ENCODE data around the gene PLXNB2. TPM values are rescaled to one million over a fixed set of nuclear protein-coding genes. Genes with fewer than 3 reads are reported as not detected.
A peak's percentile ranks its signal among the peaks of the same experiment; 100 is the strongest.

Gene PLXNB2
- total RNA-seq, 2 experiments from 2014 or later: 48.4 to 49.9 TPM

DNA sequence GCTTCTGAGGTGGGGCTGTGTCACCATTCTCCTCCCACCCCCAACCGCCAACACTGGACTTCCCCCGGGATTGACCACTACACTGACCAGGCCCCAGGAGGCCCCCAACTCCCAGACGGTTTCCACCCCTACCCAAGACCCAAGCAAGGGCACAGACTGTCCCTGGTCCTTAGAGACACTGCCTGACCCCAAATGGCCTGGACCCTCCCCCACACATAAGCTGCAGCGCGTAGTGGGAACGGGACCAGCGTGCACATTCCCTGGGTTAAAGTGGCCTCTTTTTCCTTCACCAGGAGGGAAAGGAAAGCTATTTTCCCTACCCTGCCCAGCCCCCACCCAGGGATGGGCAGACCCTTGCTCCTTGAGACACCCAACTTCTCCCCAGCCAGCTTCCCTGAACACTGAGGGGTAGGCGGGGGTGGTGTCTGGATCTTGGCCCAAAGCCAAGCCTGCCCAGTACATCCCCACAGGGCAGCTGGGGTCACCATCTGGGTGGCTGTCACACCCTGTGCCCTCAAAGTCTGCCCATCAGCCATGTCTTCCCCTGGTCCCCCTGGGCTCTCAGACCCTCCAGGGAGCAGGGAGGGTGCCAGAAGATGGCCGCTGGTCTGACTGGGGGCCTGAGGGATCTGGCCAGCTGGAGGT is 44.4 kb downstream of the PLXNB2 start:
- DNase-seq: no peak
- Mint-ChIP-seq H3K27ac (no peak overlapping the region), H3K36me3 (ENCODE audit: low read depth) (no peaks in the 10 kb centered on the region), H3K4me1 (ENCODE audit: low read depth) (peaks cover 9% of the 10 kb centered on the region), H3K4me3 (no peak overlapping the region), H3K9me3 (ENCODE audit: insufficient read depth) (no peaks in the 10 kb centered on the region), H3K27me3 (ENCODE audit: low read depth) (peaks cover 9% of the 10 kb centered on the region)
- ChIA-PET CTCF (interaction anchor here (0.7 to 1.3 kb wide), 4 partner anchors 10 to 19 kb away, joined by 3 to 6 read pairs (median 4); partner anchors contain the start of genes HDAC10 and TUBGCP6), POLR2A (interaction anchor here (1.5 to 3.1 kb wide), 2 partner anchors 12 to 72 kb away, joined by 3 to 17 read pairs; partner anchors contain the start of gene HDAC10)
- ATAC-seq: no peak

DNA sequence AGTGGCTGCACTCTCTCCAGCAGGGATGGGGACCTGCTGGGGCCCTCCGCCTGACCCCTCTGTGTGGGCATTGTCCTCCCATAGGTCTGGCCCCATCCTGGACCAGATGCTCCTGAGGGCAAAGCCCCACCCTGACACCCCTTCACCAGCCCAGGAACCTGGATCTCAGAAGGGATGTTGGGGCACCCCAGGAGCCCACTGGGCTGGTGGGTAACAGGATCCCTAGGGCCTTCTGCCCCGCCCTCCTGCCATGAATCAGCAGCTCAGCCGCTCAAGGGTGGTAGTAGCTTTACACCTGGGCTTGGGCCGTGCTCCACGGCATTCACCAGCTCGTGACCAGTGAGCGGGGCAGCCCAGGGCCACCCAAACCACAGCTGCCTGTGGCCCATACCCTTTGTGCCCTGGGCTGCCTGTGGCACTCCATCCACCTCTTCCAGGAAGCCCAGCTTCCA is 45.0 kb downstream of the PLXNB2 start:
- H3K27me3 Mint-ChIP-seq (ENCODE audit: low read depth): peaks cover 9% of the 10 kb centered on the region
- H3K27ac Mint-ChIP-seq: peak overlapping the region; percentile 39
- peak overlapping the region; percentile 55 for H3K4me3 Mint-ChIP-seq
- H3K36me3 Mint-ChIP-seq (ENCODE audit: low read depth): no peaks in the 10 kb centered on the region
- POLR2A ChIA-PET: interaction anchor here (1.5 to 3.1 kb wide), 2 partner anchors 11 to 71 kb away, joined by 3 to 17 read pairs; partner anchors contain the start of gene HDAC10
- H3K9me3 Mint-ChIP-seq (ENCODE audit: insufficient read depth): no peaks in the 10 kb centered on the region
- ATAC-seq (no peak), DNase-seq (no peak)
- CTCF ChIA-PET: interaction anchor here (1.1 to 1.3 kb wide), 3 partner anchors 10 to 13 kb away, joined by 3 to 6 read pairs (median 5); partner anchors contain the start of gene HDAC10
- H3K4me1 Mint-ChIP-seq (ENCODE audit: low read depth): peaks cover 8% of the 10 kb centered on the region

DNA sequence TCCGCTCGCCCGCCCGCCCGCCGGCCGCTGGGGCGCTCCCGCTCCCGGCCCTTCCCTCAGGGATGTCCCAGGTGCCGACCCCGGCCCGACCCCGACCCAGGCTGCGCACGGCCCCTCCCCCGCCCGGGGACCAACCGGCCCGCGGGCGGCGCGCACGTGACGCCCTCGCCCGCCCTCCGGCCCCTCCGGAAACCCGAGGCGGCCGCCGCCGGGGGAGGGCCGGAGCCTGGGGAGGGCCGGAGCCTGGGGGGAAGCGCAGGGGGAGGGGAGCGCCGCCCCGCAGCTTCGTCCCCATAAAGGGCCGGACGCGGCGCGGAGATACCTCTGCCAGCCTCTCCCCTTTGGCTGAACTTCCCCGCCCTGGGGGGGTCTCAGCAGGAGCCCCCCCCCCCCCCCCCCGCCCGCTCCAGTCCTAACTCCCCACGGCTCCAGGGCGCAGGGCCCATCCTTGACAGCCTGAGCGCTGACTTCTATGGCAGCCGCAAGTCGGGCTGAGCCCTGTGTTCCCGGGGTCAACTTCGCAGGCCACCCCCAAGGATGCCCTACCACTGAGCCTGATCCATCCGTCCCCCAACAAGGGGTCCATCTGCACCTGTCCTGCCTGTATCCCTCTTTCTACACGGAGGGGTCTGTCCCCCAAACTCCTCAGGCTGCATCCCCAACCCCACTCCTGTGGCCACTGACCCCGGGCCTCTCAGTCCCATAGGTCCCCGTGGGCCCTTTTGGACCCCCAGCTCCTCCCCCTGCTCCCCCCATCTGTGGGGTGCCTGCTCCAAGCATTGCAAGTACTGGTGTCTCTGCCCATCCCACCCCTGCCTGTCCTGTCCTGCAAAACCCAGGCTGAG is 45.6 kb downstream of the PLXNB2 start, which contains the start of gene MAPK12:
Gene MAPK12 (minus strand): TSS at position 69 of the 845 bp plus-strand sequence. CDS start 174 bp downstream, outside the sequence.
- POLR2A ChIA-PET: interaction anchor here (3.1 kb wide), 1 partner anchor 10 kb away, joined by 17 read pairs; the partner anchor contains the start of gene HDAC10
- Mint-ChIP-seq H3K4me1 (ENCODE audit: low read depth) (peaks cover 8% of the 10 kb centered on the region), H3K4me3 (peak within 1 kb of the TSS; percentile 55), H3K27ac (peak within 1 kb of the TSS; percentile 39), H3K9me3 (ENCODE audit: insufficient read depth) (no peaks in the 10 kb centered on the region), H3K36me3 (ENCODE audit: low read depth) (no peaks in the 10 kb centered on the region), H3K27me3 (ENCODE audit: low read depth) (peaks cover 9% of the 10 kb centered on the region)
- CTCF ChIA-PET: interaction anchor here (1.1 kb wide), 1 partner anchor 11 kb away, joined by 3 read pairs; the partner anchor contains the start of gene HDAC10
- no peak for DNase-seq
- ATAC-seq: peak; percentile 10

DNA sequence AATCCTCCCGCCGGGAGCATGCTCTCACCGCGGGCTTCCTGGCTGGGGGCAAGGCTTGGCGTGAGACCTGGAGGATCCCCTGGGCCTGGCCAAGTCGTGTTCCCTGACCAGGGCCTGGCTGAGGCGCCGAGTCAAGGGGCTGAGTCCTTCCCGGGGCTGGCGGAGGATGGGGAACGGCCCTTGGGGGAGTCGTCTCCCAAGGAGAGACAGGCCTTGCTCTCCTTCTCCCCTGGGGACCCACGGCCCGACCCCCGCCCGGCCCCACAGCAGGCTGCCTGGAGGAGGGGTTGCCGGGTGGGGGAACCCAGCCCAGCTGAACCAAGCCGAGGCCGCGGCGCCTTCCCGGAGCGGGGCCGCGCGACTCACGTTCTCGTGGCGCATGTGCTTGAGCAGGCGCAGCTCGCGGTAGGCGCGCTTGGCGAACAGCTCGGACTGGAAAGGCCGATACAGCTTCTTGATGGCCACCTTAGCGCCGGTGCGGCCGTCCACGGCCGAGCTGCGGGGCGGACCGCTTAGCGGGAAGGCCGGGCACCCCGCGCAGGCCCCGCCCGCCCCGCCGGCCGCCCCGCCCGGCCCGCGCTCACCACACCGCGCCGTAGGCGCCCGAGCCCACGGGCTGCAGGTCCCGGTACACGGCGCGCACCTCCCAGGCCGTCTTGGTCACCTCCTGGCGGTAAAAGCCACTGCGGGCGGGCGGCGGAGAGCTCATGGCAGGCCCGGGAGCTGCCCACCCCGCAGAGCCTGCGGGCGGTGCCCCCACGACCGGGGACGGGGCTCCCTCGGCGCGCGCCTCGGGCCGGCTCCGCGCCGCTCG is 46.4 kb downstream of the PLXNB2 start:
- peak overlapping the region; percentile 49 for H3K4me3 Mint-ChIP-seq
- ChIA-PET POLR2A (interaction anchor here (3.1 kb wide), 1 partner anchor 10 kb away, joined by 17 read pairs; the partner anchor contains the start of gene HDAC10), CTCF (no interaction called here)
- no peak overlapping the region for H3K27ac Mint-ChIP-seq
- H3K27me3 Mint-ChIP-seq (ENCODE audit: low read depth): peaks cover 9% of the 10 kb centered on the region
- H3K9me3 Mint-ChIP-seq (ENCODE audit: insufficient read depth): no peaks in the 10 kb centered on the region
- peak; percentile 63 for ATAC-seq
- peaks cover 8% of the 10 kb centered on the region for H3K4me1 Mint-ChIP-seq (ENCODE audit: low read depth)
- peak; percentile 49 for DNase-seq
- H3K36me3 Mint-ChIP-seq (ENCODE audit: low read depth): no peaks in the 10 kb centered on the region

DNA sequence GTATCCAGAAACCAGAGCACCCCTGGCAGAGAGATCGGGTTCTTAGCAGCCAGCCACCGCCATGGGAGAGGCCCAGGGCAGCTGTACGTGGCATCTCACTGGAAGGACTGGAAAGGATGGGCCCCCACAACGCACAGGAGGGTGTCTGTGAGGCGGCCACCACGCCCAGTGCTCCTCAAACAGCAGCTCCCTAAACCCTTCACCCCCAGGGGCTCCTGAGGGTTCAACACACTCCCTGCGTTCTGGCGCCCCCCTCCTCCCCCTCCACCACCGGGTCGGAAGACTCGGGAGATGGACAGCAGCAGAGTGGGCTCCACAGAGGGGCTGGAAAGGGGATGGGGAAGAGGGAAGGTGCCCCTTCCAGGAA is 47.0 kb downstream of the PLXNB2 start:
- Mint-ChIP-seq H3K9me3 (ENCODE audit: insufficient read depth) (no peaks in the 10 kb centered on the region), H3K27me3 (ENCODE audit: low read depth) (peaks cover 9% of the 10 kb centered on the region), H3K27ac (no peak overlapping the region), H3K4me1 (ENCODE audit: low read depth) (peaks cover 8% of the 10 kb centered on the region), H3K36me3 (ENCODE audit: low read depth) (no peaks in the 10 kb centered on the region), H3K4me3 (peak overlapping the region; percentile 49)
- ChIA-PET CTCF (no interaction called here), POLR2A (interaction anchor here (3.1 kb wide), 1 partner anchor 9 kb away, joined by 17 read pairs; the partner anchor contains the start of gene HDAC10)
- DNase-seq: no peak
- ATAC-seq: no peak

DNA sequence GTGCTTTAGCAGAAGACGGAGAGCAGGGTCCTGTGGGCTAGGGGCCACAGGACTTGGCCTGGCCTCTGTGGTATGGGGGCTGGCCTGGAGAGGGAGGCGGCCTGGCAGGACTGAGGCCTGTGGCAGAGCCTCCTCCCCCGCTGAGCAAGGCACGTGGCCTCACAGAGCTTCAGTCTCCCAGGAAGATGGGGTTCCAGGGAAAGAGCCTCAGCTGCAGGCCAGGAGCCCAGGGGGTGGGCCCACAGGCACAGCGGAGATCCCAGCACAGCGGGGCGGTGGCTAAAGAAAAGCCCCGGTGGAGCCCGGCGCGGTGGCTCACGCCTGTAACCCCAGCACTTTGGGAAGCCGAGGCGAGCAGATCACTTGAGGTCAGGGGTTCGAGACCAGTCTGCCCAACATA is 48.1 kb downstream of the PLXNB2 start:
- no peak overlapping the region for H3K4me3 Mint-ChIP-seq
- no peaks in the 10 kb centered on the region for H3K36me3 Mint-ChIP-seq (ENCODE audit: low read depth)
- DNase-seq: no peak
- no peaks in the 10 kb centered on the region for H3K9me3 Mint-ChIP-seq (ENCODE audit: insufficient read depth)
- H3K27me3 Mint-ChIP-seq (ENCODE audit: low read depth): peaks cover 9% of the 10 kb centered on the region
- ChIA-PET CTCF (no interaction called here), POLR2A (interaction anchor here (0.5 to 0.6 kb wide), 2 partner anchors 81 to 431 kb away, joined by 3 read pairs; no protein-coding TSS in a partner anchor)
- H3K4me1 Mint-ChIP-seq (ENCODE audit: low read depth): peaks cover 8% of the 10 kb centered on the region
- H3K27ac Mint-ChIP-seq: no peak overlapping the region
- no peak for ATAC-seq

DNA sequence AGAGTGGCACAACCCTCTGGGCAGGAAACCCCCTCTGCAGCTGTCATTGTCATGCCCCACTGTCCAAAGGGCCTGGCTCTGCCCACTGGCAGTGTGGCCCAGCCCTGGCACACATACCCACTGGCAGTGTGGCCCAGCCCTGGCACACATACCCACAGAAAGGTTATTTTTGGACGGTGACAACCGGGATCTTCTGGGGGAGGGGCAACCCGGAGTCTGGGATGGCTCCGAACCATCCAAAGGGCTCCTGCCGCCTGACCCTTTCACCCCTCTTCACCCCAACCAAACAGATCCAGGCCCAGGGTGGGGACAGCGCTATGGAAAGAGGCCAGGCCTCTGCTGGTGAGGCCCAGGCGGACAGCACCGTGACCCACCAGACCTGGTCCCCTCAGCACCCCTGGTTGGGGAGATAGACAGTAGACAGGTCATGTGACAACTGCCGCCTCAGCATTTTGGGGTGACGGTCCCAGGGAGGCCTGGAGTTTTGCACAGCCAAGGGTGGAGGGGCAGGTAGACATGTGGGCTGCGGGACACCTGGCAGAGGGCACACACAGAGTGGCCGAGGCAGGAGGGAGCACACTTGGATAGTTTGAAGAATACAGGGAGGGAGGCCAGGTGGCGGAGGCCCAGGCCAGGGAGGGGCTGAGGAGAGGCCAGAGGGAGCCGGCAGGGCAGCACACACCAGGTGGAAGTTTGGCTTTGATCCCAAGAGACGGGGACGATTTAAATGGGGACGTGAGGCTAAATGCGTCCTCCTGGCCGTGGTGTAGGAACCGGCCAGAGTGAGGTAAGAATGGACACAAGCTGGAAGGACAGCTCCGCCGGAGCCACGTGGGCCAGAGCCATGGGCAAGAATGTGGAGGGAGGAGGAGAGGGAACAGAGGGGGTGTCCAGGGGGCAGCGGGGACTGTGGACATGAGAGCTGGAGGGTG is 48.8 kb downstream of the PLXNB2 start:
- Mint-ChIP-seq H3K4me3 (no peak overlapping the region), H3K27me3 (ENCODE audit: low read depth) (peaks cover 9% of the 10 kb centered on the region), H3K36me3 (ENCODE audit: low read depth) (no peaks in the 10 kb centered on the region), H3K9me3 (ENCODE audit: insufficient read depth) (no peaks in the 10 kb centered on the region), H3K4me1 (ENCODE audit: low read depth) (peaks cover 8% of the 10 kb centered on the region), H3K27ac (no peak overlapping the region)
- ATAC-seq (no peak), DNase-seq (no peak)
- CTCF ChIA-PET: interaction anchor here (0.9 kb wide), 1 partner anchor 18 kb away, joined by 3 read pairs; no protein-coding TSS in a partner anchor
- POLR2A ChIA-PET: interaction anchor here (0.5 kb wide), 1 partner anchor 82 kb away, joined by 3 read pairs; no protein-coding TSS in a partner anchor

DNA sequence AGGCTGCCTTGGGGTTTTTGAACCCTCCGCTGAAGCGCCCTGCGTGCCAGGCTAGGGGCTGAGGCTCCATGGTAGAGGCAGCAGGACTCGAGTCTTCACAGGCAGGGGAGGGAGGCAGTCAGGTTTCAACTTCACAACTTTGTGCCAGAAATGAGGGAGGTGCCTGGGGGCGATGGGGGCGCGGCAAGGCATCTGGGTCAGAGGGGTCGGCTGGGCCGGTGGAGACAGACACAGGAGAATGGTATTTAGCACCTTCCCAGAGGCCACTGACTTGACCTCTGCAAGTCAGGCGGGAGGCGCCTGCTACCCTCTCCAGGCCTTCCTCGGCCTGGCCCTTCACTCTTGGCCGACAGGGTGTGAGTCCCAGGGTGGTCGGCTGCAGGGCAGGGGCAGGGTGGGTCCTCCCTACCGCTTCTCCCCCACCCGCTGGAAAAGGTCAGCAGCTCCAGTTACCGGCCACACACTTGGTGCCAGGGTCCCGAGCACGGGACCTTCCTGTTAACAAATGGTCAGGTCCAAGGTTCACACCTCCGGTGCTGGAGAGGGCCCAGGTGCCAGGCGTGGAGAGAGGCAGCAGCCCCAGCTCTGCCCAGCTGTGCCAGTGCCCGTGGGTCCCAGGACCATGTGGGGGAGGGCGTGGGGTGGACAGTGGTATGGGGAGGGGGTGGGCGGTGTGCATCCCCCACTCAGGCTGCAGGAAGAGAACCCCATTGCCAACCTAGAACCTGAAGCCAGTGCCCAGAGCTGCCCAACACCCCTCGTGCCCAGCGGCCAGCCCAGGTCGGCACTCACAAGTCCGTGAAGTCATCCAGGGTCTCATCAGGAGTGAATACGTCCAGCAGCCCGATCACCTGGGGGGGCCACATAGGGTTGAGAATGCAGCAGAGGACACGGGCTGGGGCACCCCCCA is 49.7 kb downstream of the PLXNB2 start:
- no peak overlapping the region for H3K27ac Mint-ChIP-seq
- POLR2A ChIA-PET: no interaction called here
- DNase-seq (no peak), ATAC-seq (no peak)
- no peaks in the 10 kb centered on the region for H3K9me3 Mint-ChIP-seq (ENCODE audit: insufficient read depth)
- H3K4me1 Mint-ChIP-seq (ENCODE audit: low read depth): peaks cover 8% of the 10 kb centered on the region
- H3K36me3 Mint-ChIP-seq (ENCODE audit: low read depth): no peaks in the 10 kb centered on the region
- peaks cover 9% of the 10 kb centered on the region for H3K27me3 Mint-ChIP-seq (ENCODE audit: low read depth)
- no peak overlapping the region for H3K4me3 Mint-ChIP-seq
- CTCF ChIA-PET: interaction anchor here (0.9 kb wide), 1 partner anchor 19 kb away, joined by 3 read pairs; no protein-coding TSS in a partner anchor

DNA sequence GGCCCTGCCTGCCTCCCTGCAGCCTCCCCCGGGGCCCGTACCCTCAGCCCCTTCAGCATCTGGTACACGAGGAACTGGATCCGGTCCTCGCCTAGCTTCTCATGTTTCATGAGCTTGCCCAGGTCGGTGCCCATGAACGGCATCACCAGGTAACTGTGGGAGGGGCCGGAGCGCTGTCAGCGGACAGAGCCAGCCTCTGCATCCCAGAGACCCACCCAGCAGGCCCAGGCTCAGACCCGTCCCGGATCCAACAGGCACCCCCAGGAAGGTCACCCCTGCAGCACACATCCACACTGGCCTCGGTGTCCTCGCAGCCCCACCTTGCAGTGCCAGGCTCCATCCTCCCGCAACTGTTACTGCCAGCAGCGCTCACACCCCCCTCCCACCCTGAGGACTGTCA is 50.4 kb downstream of the PLXNB2 start:
- CTCF ChIA-PET: no interaction called here
- no peaks in the 10 kb centered on the region for H3K36me3 Mint-ChIP-seq (ENCODE audit: low read depth)
- POLR2A ChIA-PET: interaction anchor here (0.7 kb wide), 1 partner anchor 48 kb away, joined by 6 read pairs; no protein-coding TSS in a partner anchor
- H3K27ac Mint-ChIP-seq: no peak overlapping the region
- no peak for DNase-seq
- peaks cover 2% of the 10 kb centered on the region for H3K4me1 Mint-ChIP-seq (ENCODE audit: low read depth)
- peaks cover 4% of the 10 kb centered on the region for H3K27me3 Mint-ChIP-seq (ENCODE audit: low read depth)
- H3K4me3 Mint-ChIP-seq: no peak overlapping the region
- ATAC-seq: no peak
- H3K9me3 Mint-ChIP-seq (ENCODE audit: insufficient read depth): no peaks in the 10 kb centered on the region

Measured in activated CD8-positive, alpha-beta T cell treated with anti-CD3 and anti-CD28 coated beads, Interleukin-2, amount 10 ng/mL, durations not matched to agents 7 days and 5 days (primary cell).